ENCODE data around the gene TNPO3.

Gene TNPO3

GRCh38 chr7:128961030-128961659 lies 93.8 kb downstream of the TNPO3 start:
- Histone ChIP-seq H3K4me1 (ENCODE audit: control insufficient read depth, insufficient read depth, low read length) (no peaks in the 10 kb centered on the region), H3K36me3 (ENCODE audit: control insufficient read depth in 2 of 2, insufficient read depth in 2 of 2, low read length in 2 of 2) (peaks cover 29 to 38% of the 10 kb centered on the region in 2 donors), H3K9ac (ENCODE audit: low read length in 2 of 2) (no peak overlapping the region), H3K4me3 (ENCODE audit: low read length in 2 of 2) (no peak overlapping the region), H3K27ac (ENCODE audit: low read length) (no peak overlapping the region), H3K9me3 (ENCODE audit: control insufficient read depth in 2 of 2, low read length in 2 of 2) (no peaks in the 10 kb centered on the region), H3K27me3 (ENCODE audit: control insufficient read depth in 1 of 2, insufficient read depth in 2 of 2, low read length in 2 of 2) (no peaks in the 10 kb centered on the region)

- no peak overlapping the region for H3K9ac ChIP-seq (ENCODE audit: low read length in 2 of 2)
- H3K4me1 ChIP-seq (ENCODE audit: control insufficient read depth, insufficient read depth, low read length) = no peaks in the 10 kb centered on the region
- H3K4me3 ChIP-seq (ENCODE audit: low read length in 2 of 2) = no peak overlapping the region
- H3K36me3 ChIP-seq (ENCODE audit: control insufficient read depth in 2 of 2, insufficient read depth in 2 of 2, low read length in 2 of 2) = peaks cover 31 to 34% of the 10 kb centered on the region in 2 donors
- no peak overlapping the region for H3K27ac ChIP-seq (ENCODE audit: low read length)
- H3K9me3 ChIP-seq (ENCODE audit: control insufficient read depth in 2 of 2, low read length in 2 of 2) = no peaks in the 10 kb centered on the region
- H3K27me3 ChIP-seq (ENCODE audit: control insufficient read depth in 1 of 2, insufficient read depth in 2 of 2, low read length in 2 of 2) = no peaks in the 10 kb centered on the region
Measured at GRCh38 chr7:128959296-128959695, 95.6 kb downstream of the TNPO3 start.

GRCh38 chr7:128955981-128956380 lies 98.9 kb downstream of the TNPO3 start:
- no peaks in the 10 kb centered on the region for H3K4me1 ChIP-seq (ENCODE audit: control insufficient read depth, insufficient read depth, low read length)
- no peaks in the 10 kb centered on the region for H3K9me3 ChIP-seq (ENCODE audit: control insufficient read depth in 2 of 2, low read length in 2 of 2)
- no peaks in the 10 kb centered on the region for H3K27me3 ChIP-seq (ENCODE audit: control insufficient read depth in 1 of 2, insufficient read depth in 2 of 2, low read length in 2 of 2)
- H3K9ac ChIP-seq (ENCODE audit: low read length in 2 of 2) = no peak overlapping the region
- no peak overlapping the region for H3K4me3 ChIP-seq (ENCODE audit: low read length in 2 of 2)
- peaks cover 37 to 39% of the 10 kb centered on the region in 2 donors for H3K36me3 ChIP-seq (ENCODE audit: control insufficient read depth in 2 of 2, insufficient read depth in 2 of 2, low read length in 2 of 2)
- no peak overlapping the region for H3K27ac ChIP-seq (ENCODE audit: low read length)

- H3K4me3 ChIP-seq (ENCODE audit: low read length in 2 of 2) = no peak overlapping the region
- H3K36me3 ChIP-seq (ENCODE audit: control insufficient read depth in 2 of 2, insufficient read depth in 2 of 2, low read length in 2 of 2) = peaks cover 37% of the 10 kb centered on the region in 2 donors
- no peaks in the 10 kb centered on the region for H3K27me3 ChIP-seq (ENCODE audit: control insufficient read depth in 1 of 2, insufficient read depth in 2 of 2, low read length in 2 of 2)
- no peaks in the 10 kb centered on the region for H3K4me1 ChIP-seq (ENCODE audit: control insufficient read depth, insufficient read depth, low read length)
- H3K9me3 ChIP-seq (ENCODE audit: control insufficient read depth in 2 of 2, low read length in 2 of 2) = no peaks in the 10 kb centered on the region
- no peak overlapping the region for H3K27ac ChIP-seq (ENCODE audit: low read length)
- H3K9ac ChIP-seq (ENCODE audit: low read length in 2 of 2) = no peak overlapping the region
Measured at GRCh38 chr7:128954830-128955802, 99.8 kb downstream of the TNPO3 start.

GRCh38 chr7:128954150-128954549 lies 100.8 kb downstream of the TNPO3 start:
- Histone ChIP-seq H3K4me3 (ENCODE audit: low read length in 2 of 2) (no peak overlapping the region), H3K9me3 (ENCODE audit: control insufficient read depth in 2 of 2, low read length in 2 of 2) (no peaks in the 10 kb centered on the region), H3K27me3 (ENCODE audit: control insufficient read depth in 1 of 2, insufficient read depth in 2 of 2, low read length in 2 of 2) (no peaks in the 10 kb centered on the region), H3K36me3 (ENCODE audit: control insufficient read depth in 2 of 2, insufficient read depth in 2 of 2, low read length in 2 of 2) (peaks cover 31 to 34% of the 10 kb centered on the region in 2 donors), H3K4me1 (ENCODE audit: control insufficient read depth, insufficient read depth, low read length) (no peaks in the 10 kb centered on the region), H3K27ac (ENCODE audit: low read length) (no peak overlapping the region), H3K9ac (ENCODE audit: low read length in 2 of 2) (no peak overlapping the region)

- Histone ChIP-seq H3K9ac (ENCODE audit: low read length in 2 of 2) (no peak overlapping the region), H3K4me1 (ENCODE audit: control insufficient read depth, insufficient read depth, low read length) (no peaks in the 10 kb centered on the region), H3K27me3 (ENCODE audit: control insufficient read depth in 1 of 2, insufficient read depth in 2 of 2, low read length in 2 of 2) (peaks cover 0 to 2% of the 10 kb centered on the region in 2 donors), H3K4me3 (ENCODE audit: low read length in 2 of 2) (no peak overlapping the region), H3K9me3 (ENCODE audit: control insufficient read depth in 2 of 2, low read length in 2 of 2) (no peaks in the 10 kb centered on the region), H3K27ac (ENCODE audit: low read length) (no peak overlapping the region), H3K36me3 (ENCODE audit: control insufficient read depth in 2 of 2, insufficient read depth in 2 of 2, low read length in 2 of 2) (peaks cover 15 to 22% of the 10 kb centered on the region in 2 donors)
Measured at GRCh38 chr7:128951296-128951695, 103.6 kb downstream of the TNPO3 start.

GRCh38 chr7:128948976-128949760 lies 105.7 kb downstream of the TNPO3 start:
- Histone ChIP-seq H3K27me3 (ENCODE audit: control insufficient read depth in 1 of 2, insufficient read depth in 2 of 2, low read length in 2 of 2) (peaks cover 0 to 2% of the 10 kb centered on the region in 2 donors), H3K36me3 (ENCODE audit: control insufficient read depth in 2 of 2, insufficient read depth in 2 of 2, low read length in 2 of 2) (peaks cover 10 to 15% of the 10 kb centered on the region in 2 donors), H3K27ac (ENCODE audit: low read length) (no peak overlapping the region), H3K9me3 (ENCODE audit: control insufficient read depth in 2 of 2, low read length in 2 of 2) (no peaks in the 10 kb centered on the region), H3K4me1 (ENCODE audit: control insufficient read depth, insufficient read depth, low read length) (no peaks in the 10 kb centered on the region), H3K9ac (ENCODE audit: low read length in 2 of 2) (no peak overlapping the region), H3K4me3 (ENCODE audit: low read length in 2 of 2) (no peak overlapping the region)

GRCh38 chr7:128948312-128948973 lies 106.5 kb downstream of the TNPO3 start:
- peaks cover 7 to 11% of the 10 kb centered on the region in 2 donors for H3K36me3 ChIP-seq (ENCODE audit: control insufficient read depth in 2 of 2, insufficient read depth in 2 of 2, low read length in 2 of 2)
- no peaks in the 10 kb centered on the region for H3K9me3 ChIP-seq (ENCODE audit: control insufficient read depth in 2 of 2, low read length in 2 of 2)
- H3K9ac ChIP-seq (ENCODE audit: low read length in 2 of 2) = no peak overlapping the region
- H3K27me3 ChIP-seq (ENCODE audit: control insufficient read depth in 1 of 2, insufficient read depth in 2 of 2, low read length in 2 of 2) = peaks cover 0 to 2% of the 10 kb centered on the region in 2 donors
- H3K4me3 ChIP-seq (ENCODE audit: low read length in 2 of 2) = no peak overlapping the region
- H3K4me1 ChIP-seq (ENCODE audit: control insufficient read depth, insufficient read depth, low read length) = no peaks in the 10 kb centered on the region
- no peak overlapping the region for H3K27ac ChIP-seq (ENCODE audit: low read length)

GRCh38 chr7:128947854-128948253 lies 107.1 kb downstream of the TNPO3 start:
- H3K4me3 ChIP-seq (ENCODE audit: low read length in 2 of 2) = no peak overlapping the region
- H3K27me3 ChIP-seq (ENCODE audit: control insufficient read depth in 1 of 2, insufficient read depth in 2 of 2, low read length in 2 of 2) = peaks cover 0 to 2% of the 10 kb centered on the region in 2 donors
- H3K36me3 ChIP-seq (ENCODE audit: control insufficient read depth in 2 of 2, insufficient read depth in 2 of 2, low read length in 2 of 2) = peaks cover 5% of the 10 kb centered on the region in 2 donors
- no peaks in the 10 kb centered on the region for H3K4me1 ChIP-seq (ENCODE audit: control insufficient read depth, insufficient read depth, low read length)
- H3K9me3 ChIP-seq (ENCODE audit: control insufficient read depth in 2 of 2, low read length in 2 of 2) = no peaks in the 10 kb centered on the region
- no peak overlapping the region for H3K9ac ChIP-seq (ENCODE audit: low read length in 2 of 2)
- H3K27ac ChIP-seq (ENCODE audit: low read length) = no peak overlapping the region

Data from stomach smooth muscle (tissue), 2 donors.